A673 (cell line): ENCODE results near the gene HSF5.

Source experiments
- EZH2 ChIP-seq: fragments of 200-600 bp; sonication (generic); IDR thresholded peaks from 2 replicates; pipeline ENCODE4 v1.6.1; 2017; ENCODE audit warnings: borderline replicate concordance, low read depth, mild to moderate bottlenecking, mixed read lengths, antibody characterized with exemption, low read length; ENCODE audit not compliant: poor library complexity, severe bottlenecking
- TF ChIP-seq, protein P1 (sequence below): fragments of 300-800, 200-600 bp; sonication (generic); conservative IDR thresholded peaks from 2 replicates; pipeline ENCODE4 v1.5.1; 2017; ENCODE audit warnings: low read depth, mild to moderate bottlenecking, antibody characterized with exemption, low read length, moderate library complexity, mixed read lengths

GRCh38 chr17:58531661-58532554, 43.7 kb upstream of the HSF5 start:
- TF ChIP-seq, protein P1, sequence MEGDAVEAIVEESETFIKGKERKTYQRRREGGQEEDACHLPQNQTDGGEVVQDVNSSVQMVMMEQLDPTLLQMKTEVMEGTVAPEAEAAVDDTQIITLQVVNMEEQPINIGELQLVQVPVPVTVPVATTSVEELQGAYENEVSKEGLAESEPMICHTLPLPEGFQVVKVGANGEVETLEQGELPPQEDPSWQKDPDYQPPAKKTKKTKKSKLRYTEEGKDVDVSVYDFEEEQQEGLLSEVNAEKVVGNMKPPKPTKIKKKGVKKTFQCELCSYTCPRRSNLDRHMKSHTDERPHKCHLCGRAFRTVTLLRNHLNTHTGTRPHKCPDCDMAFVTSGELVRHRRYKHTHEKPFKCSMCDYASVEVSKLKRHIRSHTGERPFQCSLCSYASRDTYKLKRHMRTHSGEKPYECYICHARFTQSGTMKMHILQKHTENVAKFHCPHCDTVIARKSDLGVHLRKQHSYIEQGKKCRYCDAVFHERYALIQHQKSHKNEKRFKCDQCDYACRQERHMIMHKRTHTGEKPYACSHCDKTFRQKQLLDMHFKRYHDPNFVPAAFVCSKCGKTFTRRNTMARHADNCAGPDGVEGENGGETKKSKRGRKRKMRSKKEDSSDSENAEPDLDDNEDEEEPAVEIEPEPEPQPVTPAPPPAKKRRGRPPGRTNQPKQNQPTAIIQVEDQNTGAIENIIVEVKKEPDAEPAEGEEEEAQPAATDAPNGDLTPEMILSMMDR = no peak
- no peak for TF ChIP-seq EZH2
